Activated CD4-positive, alpha-beta T cell treated with anti-CD3 and anti-CD28 coated beads, Interleukin-2, amount 10 ng/mL, durations not matched to agents 24 days and 14 days (primary cell): ENCODE measurements around the gene PPDPF. TPM values are rescaled to one million over a fixed set of nuclear protein-coding genes. Genes with fewer than 3 reads are reported as not detected.

ENCODE experiments used
- DNase-seq: peaks from one replicate; pipeline ENCODE4 v3.0.0; 2022
- H3K27ac Mint-ChIP-seq: one replicate; pipeline ENCODE4 v1.8.0; 2022; ENCODE audit warnings: mild to moderate bottlenecking, mixed read lengths
- H3K27me3 Mint-ChIP-seq: one replicate; pipeline ENCODE4 v1.8.0; 2022; ENCODE audit warnings: mixed read lengths
- H3K36me3 Mint-ChIP-seq: one replicate; pipeline ENCODE4 v1.8.0; 2022; ENCODE audit warnings: low read depth, mild to moderate bottlenecking, mixed read lengths
- H3K4me1 Mint-ChIP-seq: one replicate; pipeline ENCODE4 v1.8.0; 2021; ENCODE audit warnings: mixed read lengths
- H3K4me3 Mint-ChIP-seq: one replicate; pipeline ENCODE4 v1.8.0; 2022; ENCODE audit warnings: mild to moderate bottlenecking, moderate library complexity, mixed read lengths
- H3K9me3 Mint-ChIP-seq: one replicate; pipeline ENCODE4 v1.8.0; 2021; ENCODE audit warnings: mixed read lengths
- intact Hi-C: fragments of 100-400 bp; cut with micrococcal nuclease; formaldehyde crosslinking; loops from one replicate; pipeline ENCODE4 v1.15.1; 2023
- total RNA-seq: library from RNA; stranded (reverse); gene quantifications from 2 replicates; pipeline ENCODE4 v1.2.3, GENCODE V29; 2022

The PPDPF gene
- total RNA-seq, 1 donor from 2014 or later, result 130 TPM

GRCh38 chr20:63517376-63518309, 2.9 kb upstream of the PPDPF start:
- DNase-seq, result no peak
- intact Hi-C loops, result no loop called here
- Mint-ChIP-seq H3K9me3 (peaks cover 5% of the 10 kb centered on the region), H3K27me3 (peaks cover 27% of the 10 kb centered on the region), H3K4me3 (no peak overlapping the region), H3K4me1 (peaks cover 8% of the 10 kb centered on the region), H3K36me3 (peaks cover 6% of the 10 kb centered on the region), H3K27ac (no peak overlapping the region)

- peak; percentile 57 for DNase-seq
- H3K9me3 Mint-ChIP-seq, result peaks cover 6% of the 10 kb centered on the region
- H3K4me1 Mint-ChIP-seq, result peaks cover 9% of the 10 kb centered on the region
- H3K27me3 Mint-ChIP-seq, result peaks cover 20% of the 10 kb centered on the region
- H3K36me3 Mint-ChIP-seq, result peaks cover 12% of the 10 kb centered on the region
- peak overlapping the region; percentile 17 for H3K4me3 Mint-ChIP-seq
- intact Hi-C loops, result no loop called here
- H3K27ac Mint-ChIP-seq, result no peak overlapping the region
These were observed 2.2 kb upstream of the PPDPF start for GRCh38 chr20:63518351-63518861.

GRCh38 chr20:63518946-63519667, 1.5 kb upstream of the PPDPF start:
- intact Hi-C loops, result no loop called here
- Mint-ChIP-seq H3K9me3 (peaks cover 6% of the 10 kb centered on the region), H3K4me3 (peak overlapping the region; percentile 81), H3K4me1 (peaks cover 12% of the 10 kb centered on the region), H3K36me3 (peaks cover 18% of the 10 kb centered on the region), H3K27ac (peak overlapping the region; percentile 72), H3K27me3 (peaks cover 16% of the 10 kb centered on the region)
- peak; percentile 55 for DNase-seq

GRCh38 chr20:63519668-63520503, 679 bp upstream of the PPDPF start:
- Mint-ChIP-seq H3K4me1 (peaks cover 12% of the 10 kb centered on the region), H3K27me3 (peaks cover 14% of the 10 kb centered on the region), H3K36me3 (peaks cover 21% of the 10 kb centered on the region), H3K27ac (peak overlapping the region; percentile 72), H3K9me3 (peaks cover 6% of the 10 kb centered on the region), H3K4me3 (peak overlapping the region; percentile 81)
- intact Hi-C loops, result loop anchor here (1.0 to 5.0 kb wide), 5 partner anchors 17 to 557 kb away; partner anchors contain the start of genes PTK6 and RGS19
- DNase-seq, result peak; percentile 93

GRCh38 chr20:63520934-63521601, 503 bp downstream of the PPDPF start:
- peak overlapping the region; percentile 51 for H3K27ac Mint-ChIP-seq
- peaks cover 12% of the 10 kb centered on the region for H3K4me1 Mint-ChIP-seq
- intact Hi-C loops, result loop anchor here (1.0 to 5.0 kb wide), 5 partner anchors 16 to 556 kb away; partner anchors contain the start of genes PTK6 and RGS19
- peaks cover 5% of the 10 kb centered on the region for H3K27me3 Mint-ChIP-seq
- DNase-seq, result peak; percentile 93
- H3K9me3 Mint-ChIP-seq, result peaks cover 3% of the 10 kb centered on the region
- peaks cover 21% of the 10 kb centered on the region for H3K36me3 Mint-ChIP-seq
- H3K4me3 Mint-ChIP-seq, result peak overlapping the region; percentile 83

GRCh38 chr20:63521602-63522001, 1.0 kb downstream of the PPDPF start:
- peak; percentile 58 for DNase-seq
- H3K27ac Mint-ChIP-seq, result peak overlapping the region; percentile 51
- peaks cover 21% of the 10 kb centered on the region for H3K36me3 Mint-ChIP-seq

GRCh38 chr20:63522091-63522868, 1.7 kb downstream of the PPDPF start:
- intact Hi-C loops, result loop anchor here (5.0 kb wide), 1 partner anchor 555 kb away; the partner anchor contains the start of gene RGS19
- H3K27ac Mint-ChIP-seq, result peak overlapping the region; percentile 67
- DNase-seq, result peak; percentile 61
- H3K9me3 Mint-ChIP-seq, result peaks cover 3% of the 10 kb centered on the region
- H3K4me3 Mint-ChIP-seq, result peak overlapping the region; percentile 59
- H3K27me3 Mint-ChIP-seq, result peaks cover 5% of the 10 kb centered on the region
- peaks cover 21% of the 10 kb centered on the region for H3K36me3 Mint-ChIP-seq
- H3K4me1 Mint-ChIP-seq, result peaks cover 12% of the 10 kb centered on the region

More at GRCh38 chr20:63521602-63522001, 1.0 kb downstream of the PPDPF start:
- intact Hi-C loops, result loop anchor here (2.0 to 5.0 kb wide), 3 partner anchors 25 to 556 kb away; partner anchors contain the start of gene RGS19
- Mint-ChIP-seq H3K4me1 (peaks cover 12% of the 10 kb centered on the region), H3K9me3 (peaks cover 3% of the 10 kb centered on the region), H3K4me3 (peak overlapping the region; percentile 83), H3K27me3 (peaks cover 5% of the 10 kb centered on the region)

- no peak for DNase-seq
- peaks cover 3% of the 10 kb centered on the region for H3K27me3 Mint-ChIP-seq
- H3K9me3 Mint-ChIP-seq, result peaks cover 3% of the 10 kb centered on the region
- no peak overlapping the region for H3K4me3 Mint-ChIP-seq
- H3K27ac Mint-ChIP-seq, result no peak overlapping the region
- intact Hi-C loops, result loop anchor here (5.0 kb wide), 1 partner anchor 554 kb away; the partner anchor contains the start of gene RGS19
- peaks cover 12% of the 10 kb centered on the region for H3K4me1 Mint-ChIP-seq
- H3K36me3 Mint-ChIP-seq, result peaks cover 19% of the 10 kb centered on the region
These were observed 2.5 kb downstream of the PPDPF start for GRCh38 chr20:63522981-63523611.

- peak; percentile 56 for DNase-seq
- peaks cover 19% of the 10 kb centered on the region for H3K36me3 Mint-ChIP-seq
- H3K27ac Mint-ChIP-seq, result no peak overlapping the region
- peaks cover 3% of the 10 kb centered on the region for H3K9me3 Mint-ChIP-seq
- H3K4me1 Mint-ChIP-seq, result peaks cover 13% of the 10 kb centered on the region
- intact Hi-C loops, result no loop called here
- H3K27me3 Mint-ChIP-seq, result no peaks in the 10 kb centered on the region
- no peak overlapping the region for H3K4me3 Mint-ChIP-seq
These were observed 4.6 kb downstream of the PPDPF start for GRCh38 chr20:63525185-63525584.

GRCh38 chr20:63525971-63526370, 5.4 kb downstream of the PPDPF start:
- peaks cover 3% of the 10 kb centered on the region for H3K9me3 Mint-ChIP-seq
- peaks cover 13% of the 10 kb centered on the region for H3K4me1 Mint-ChIP-seq
- DNase-seq, result no peak
- no peaks in the 10 kb centered on the region for H3K27me3 Mint-ChIP-seq
- intact Hi-C loops, result no loop called here
- H3K27ac Mint-ChIP-seq, result no peak overlapping the region
- H3K4me3 Mint-ChIP-seq, result no peak overlapping the region
- H3K36me3 Mint-ChIP-seq, result peaks cover 19% of the 10 kb centered on the region

- peaks cover 3% of the 10 kb centered on the region for H3K9me3 Mint-ChIP-seq
- H3K4me1 Mint-ChIP-seq, result peaks cover 10% of the 10 kb centered on the region
- H3K27me3 Mint-ChIP-seq, result no peaks in the 10 kb centered on the region
- intact Hi-C loops, result no loop called here
- H3K36me3 Mint-ChIP-seq, result peaks cover 18% of the 10 kb centered on the region
- no peak overlapping the region for H3K27ac Mint-ChIP-seq
- no peak overlapping the region for H3K4me3 Mint-ChIP-seq
- DNase-seq, result no peak
These were observed 6.6 kb downstream of the PPDPF start for GRCh38 chr20:63527184-63527583.
